Measurements from ENCODE around the gene ERICH3.

Gene ERICH3

DNA sequence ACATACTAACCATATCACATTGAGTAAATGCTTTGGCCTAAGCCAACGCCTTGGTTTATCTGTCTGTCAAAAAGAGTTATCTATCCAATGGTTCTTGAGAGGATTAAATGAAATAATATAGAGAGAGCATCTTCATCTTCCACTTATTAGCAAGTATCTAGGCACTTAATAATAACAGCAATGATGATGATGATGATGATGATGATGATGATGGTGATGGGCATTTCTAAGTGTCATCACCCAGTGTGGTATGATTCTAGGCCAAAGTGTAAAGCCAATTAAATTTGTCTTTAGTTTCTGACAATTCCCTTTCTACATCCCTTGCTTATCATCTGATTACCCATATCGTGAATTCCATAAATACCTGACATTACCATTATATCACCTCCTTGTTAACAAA is 95.5 kb downstream of the ERICH3 start:
- Histone ChIP-seq H3K27ac (ENCODE audit: low read depth, low read length) (no peak overlapping the region), H3K4me3 (ENCODE audit: low read length) (no peak overlapping the region), H3K4me1 (ENCODE audit: control insufficient read depth, insufficient read depth, low read length) (no peaks in the 10 kb centered on the region), H3K27me3 (ENCODE audit: control insufficient read depth, insufficient read depth, low read length) (no peaks in the 10 kb centered on the region), H3K36me3 (ENCODE audit: control insufficient read depth, insufficient read depth, low read length) (no peaks in the 10 kb centered on the region), H3K9ac (ENCODE audit: low read length) (no peak overlapping the region)

DNA sequence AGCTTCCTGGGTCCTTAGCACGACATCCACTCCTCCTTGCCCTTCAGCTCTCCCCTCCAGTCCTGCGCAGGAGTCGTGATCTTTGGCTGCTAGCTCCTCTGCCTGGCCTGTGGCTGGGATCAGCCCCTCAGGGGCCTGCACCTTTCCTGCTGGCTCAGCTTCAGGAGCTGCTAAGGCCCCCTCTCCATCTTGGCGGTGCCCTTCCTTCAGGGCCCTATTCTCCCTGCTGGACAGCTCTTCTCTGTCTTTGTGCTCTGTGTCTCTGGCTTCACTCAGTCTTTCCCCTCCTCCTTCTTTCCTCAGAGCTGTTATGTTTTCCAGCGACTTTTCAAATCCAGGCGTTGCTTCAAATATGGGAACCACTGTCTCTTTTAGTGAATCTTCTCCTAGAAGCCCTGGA is 101.7 kb downstream of the ERICH3 start:
- Histone ChIP-seq H3K36me3 (ENCODE audit: control insufficient read depth, insufficient read depth, low read length) (no peaks in the 10 kb centered on the region), H3K9ac (ENCODE audit: low read length) (no peak overlapping the region), H3K27me3 (ENCODE audit: control insufficient read depth, insufficient read depth, low read length) (no peaks in the 10 kb centered on the region), H3K4me1 (ENCODE audit: control insufficient read depth, insufficient read depth, low read length) (no peaks in the 10 kb centered on the region), H3K27ac (ENCODE audit: low read depth, low read length) (no peak overlapping the region), H3K4me3 (ENCODE audit: low read length) (no peak overlapping the region)

DNA sequence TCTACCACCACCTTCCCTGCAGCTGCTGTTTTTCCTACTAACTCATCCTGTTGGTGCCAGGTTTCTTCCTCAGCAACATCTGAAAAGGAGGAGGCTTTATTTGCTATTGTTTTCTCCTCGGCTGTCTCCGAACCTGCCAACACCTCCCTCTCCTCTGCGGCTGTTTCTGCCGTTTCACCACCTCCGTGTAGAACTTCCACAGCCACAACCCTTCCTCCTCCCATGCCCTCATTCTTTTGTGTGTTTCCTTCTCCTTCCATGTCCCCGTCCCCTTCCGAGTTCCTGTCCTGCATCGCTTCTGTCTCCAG is 102.1 kb downstream of the ERICH3 start:
- Histone ChIP-seq H3K27ac (ENCODE audit: low read depth, low read length) (no peak overlapping the region), H3K4me3 (ENCODE audit: low read length) (no peak overlapping the region), H3K9ac (ENCODE audit: low read length) (no peak overlapping the region), H3K36me3 (ENCODE audit: control insufficient read depth, insufficient read depth, low read length) (no peaks in the 10 kb centered on the region), H3K4me1 (ENCODE audit: control insufficient read depth, insufficient read depth, low read length) (no peaks in the 10 kb centered on the region), H3K27me3 (ENCODE audit: control insufficient read depth, insufficient read depth, low read length) (no peaks in the 10 kb centered on the region)

DNA sequence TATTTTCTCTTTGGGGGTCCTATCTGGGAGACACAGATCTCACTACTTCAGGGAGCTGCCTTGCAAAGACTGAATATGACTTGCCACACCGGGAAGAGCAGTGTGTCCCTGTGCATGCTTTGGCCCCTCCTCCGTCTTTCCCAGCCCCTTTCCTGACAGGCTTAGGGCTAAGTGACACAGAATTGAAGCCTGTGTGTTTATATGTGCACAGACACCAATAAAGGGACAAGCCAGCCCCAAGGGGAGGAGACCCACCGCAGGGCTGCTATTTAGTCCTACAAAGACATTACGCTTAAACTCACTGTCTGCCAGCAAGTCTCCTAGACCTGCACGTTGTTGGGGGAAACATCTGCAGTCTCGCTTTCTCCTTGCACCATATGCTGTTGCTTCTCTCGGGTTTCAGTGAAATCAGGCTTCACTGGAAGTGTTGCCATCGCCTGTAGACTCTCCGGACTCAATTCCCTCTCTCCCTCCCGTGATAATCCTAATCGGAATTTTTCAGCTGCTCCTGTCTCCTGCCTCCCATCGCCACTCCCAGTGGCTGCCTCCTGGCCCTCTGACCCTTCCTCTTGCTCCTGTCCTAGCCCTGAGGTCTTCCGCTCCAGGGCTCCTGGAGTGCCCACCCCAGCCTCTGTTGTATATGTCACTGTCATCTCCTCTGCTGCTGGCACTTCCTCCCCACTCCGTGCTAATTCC is 102.6 kb downstream of the ERICH3 start:
- Histone ChIP-seq H3K9ac (ENCODE audit: low read length) (no peak overlapping the region), H3K4me1 (ENCODE audit: control insufficient read depth, insufficient read depth, low read length) (no peaks in the 10 kb centered on the region), H3K4me3 (ENCODE audit: low read length) (no peak overlapping the region), H3K27ac (ENCODE audit: low read depth, low read length) (no peak overlapping the region), H3K36me3 (ENCODE audit: control insufficient read depth, insufficient read depth, low read length) (no peaks in the 10 kb centered on the region), H3K27me3 (ENCODE audit: control insufficient read depth, insufficient read depth, low read length) (no peaks in the 10 kb centered on the region)

DNA sequence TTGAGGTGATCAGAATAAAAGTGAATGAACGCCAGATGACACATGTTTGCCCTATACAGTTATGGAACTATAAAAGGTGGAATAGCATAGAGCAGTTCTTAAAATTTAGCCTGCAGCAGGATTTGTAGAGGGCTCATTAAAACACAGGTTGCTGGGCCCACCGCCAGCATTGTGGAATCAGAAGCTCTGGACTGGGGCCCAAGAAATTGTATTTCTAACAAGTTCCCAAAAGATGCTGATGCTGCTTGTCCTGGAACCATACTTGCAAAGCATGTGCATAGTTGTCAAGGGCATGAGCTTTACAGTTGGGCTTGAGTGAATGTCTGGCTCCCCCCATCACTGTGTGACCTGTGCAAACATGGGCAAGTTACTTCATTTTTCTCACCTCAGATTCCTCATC is 123.7 kb downstream of the ERICH3 start:
- Histone ChIP-seq H3K27ac (ENCODE audit: low read depth, low read length) (no peak overlapping the region), H3K9ac (ENCODE audit: low read length) (no peak overlapping the region), H3K27me3 (ENCODE audit: control insufficient read depth, insufficient read depth, low read length) (no peaks in the 10 kb centered on the region), H3K4me1 (ENCODE audit: control insufficient read depth, insufficient read depth, low read length) (no peaks in the 10 kb centered on the region), H3K36me3 (ENCODE audit: control insufficient read depth, insufficient read depth, low read length) (no peaks in the 10 kb centered on the region), H3K4me3 (ENCODE audit: low read length) (no peak overlapping the region)

DNA sequence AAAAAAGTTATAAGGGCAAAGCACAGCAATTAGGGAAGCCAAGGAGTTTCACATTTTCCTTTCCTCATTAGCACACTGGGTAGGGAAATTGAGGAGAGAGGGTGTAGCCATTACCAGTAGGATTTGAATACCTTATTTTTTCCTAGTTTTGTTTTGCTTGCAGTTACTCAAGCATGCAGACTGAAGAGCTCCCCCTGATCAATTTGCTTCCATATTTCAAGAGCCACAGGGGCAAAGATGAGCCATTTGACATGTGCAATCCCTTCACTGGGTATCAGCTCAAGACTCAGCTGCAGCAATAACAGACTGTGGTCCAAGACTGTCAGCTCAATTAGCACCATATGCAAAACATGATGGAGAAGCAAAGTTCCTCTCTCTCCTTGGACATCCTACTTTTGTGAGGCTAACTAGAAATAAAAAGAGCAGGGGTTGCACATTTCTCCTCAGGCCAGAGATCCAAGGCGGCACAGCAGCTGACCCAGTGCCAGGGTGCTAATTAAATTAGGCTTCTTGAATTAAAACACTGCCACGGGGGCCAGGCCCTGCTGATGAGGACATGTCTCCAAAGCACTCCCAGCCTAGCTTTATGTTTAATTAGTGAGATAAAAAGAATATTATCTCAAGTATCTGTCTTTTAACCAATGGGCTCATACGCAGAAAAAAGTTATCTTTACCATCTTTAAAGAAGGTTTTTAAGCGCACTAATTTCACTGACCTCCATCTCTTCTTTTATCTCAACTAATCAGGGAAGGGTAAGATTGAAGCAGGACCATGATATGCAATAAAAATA is 124.4 kb downstream of the ERICH3 start:
- Histone ChIP-seq H3K27me3 (ENCODE audit: control insufficient read depth, insufficient read depth, low read length) (no peaks in the 10 kb centered on the region), H3K27ac (ENCODE audit: low read depth, low read length) (no peak overlapping the region), H3K4me1 (ENCODE audit: control insufficient read depth, insufficient read depth, low read length) (no peaks in the 10 kb centered on the region), H3K4me3 (ENCODE audit: low read length) (no peak overlapping the region), H3K9ac (ENCODE audit: low read length) (no peak overlapping the region), H3K36me3 (ENCODE audit: control insufficient read depth, insufficient read depth, low read length) (no peaks in the 10 kb centered on the region)

DNA sequence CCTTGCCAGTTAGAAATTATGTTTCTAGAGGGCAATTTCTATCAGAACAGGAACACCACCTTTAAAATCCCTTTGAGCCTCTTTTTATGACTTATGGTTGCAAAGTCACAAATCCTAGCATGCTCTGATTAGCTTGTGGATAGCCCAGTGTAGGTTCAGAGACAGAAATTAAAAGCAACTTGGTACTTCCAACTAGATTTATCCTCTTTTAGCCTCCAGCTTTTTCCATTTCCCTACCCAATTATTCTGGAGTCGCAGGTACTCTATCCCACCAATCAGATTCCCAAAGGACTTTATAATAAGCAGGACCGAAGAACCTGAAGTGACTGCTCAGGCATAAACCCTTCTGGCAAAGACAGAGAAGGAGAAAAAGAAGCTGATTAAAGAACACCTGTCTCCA is 127.8 kb downstream of the ERICH3 start:
- Histone ChIP-seq H3K9ac (ENCODE audit: low read length) (no peak overlapping the region), H3K4me3 (ENCODE audit: low read length) (no peak overlapping the region), H3K27me3 (ENCODE audit: control insufficient read depth, insufficient read depth, low read length) (no peaks in the 10 kb centered on the region), H3K4me1 (ENCODE audit: control insufficient read depth, insufficient read depth, low read length) (no peaks in the 10 kb centered on the region), H3K36me3 (ENCODE audit: control insufficient read depth, insufficient read depth, low read length) (no peaks in the 10 kb centered on the region), H3K27ac (ENCODE audit: low read depth, low read length) (no peak overlapping the region)

DNA sequence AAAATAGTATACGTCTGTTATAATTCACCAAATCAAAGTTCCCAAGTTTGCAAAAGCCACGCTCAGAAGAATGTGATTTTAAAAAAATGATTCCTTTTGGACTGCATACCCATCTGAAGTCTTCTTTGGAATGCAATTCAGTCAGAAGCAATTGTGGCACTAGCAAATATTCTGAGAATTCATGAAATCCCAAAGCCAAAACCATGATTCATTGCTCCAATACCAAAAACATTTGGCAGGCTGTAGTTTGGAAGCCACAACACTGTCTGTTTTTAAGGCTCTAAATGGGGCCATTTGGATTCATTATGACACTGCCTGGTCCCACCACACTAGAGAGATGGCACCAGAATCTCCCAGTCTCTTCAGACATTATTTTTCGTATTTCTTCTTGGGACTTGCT is 139.4 kb downstream of the ERICH3 start:
- no peaks in the 10 kb centered on the region for H3K27me3 ChIP-seq (ENCODE audit: control insufficient read depth, insufficient read depth, low read length)
- no peaks in the 10 kb centered on the region for H3K4me1 ChIP-seq (ENCODE audit: control insufficient read depth, insufficient read depth, low read length)
- H3K36me3 ChIP-seq (ENCODE audit: control insufficient read depth, insufficient read depth, low read length) = no peaks in the 10 kb centered on the region
- no peak overlapping the region for H3K4me3 ChIP-seq (ENCODE audit: low read length)
- no peak overlapping the region for H3K27ac ChIP-seq (ENCODE audit: low read depth, low read length)
- H3K9ac ChIP-seq (ENCODE audit: low read length) = no peak overlapping the region

DNA sequence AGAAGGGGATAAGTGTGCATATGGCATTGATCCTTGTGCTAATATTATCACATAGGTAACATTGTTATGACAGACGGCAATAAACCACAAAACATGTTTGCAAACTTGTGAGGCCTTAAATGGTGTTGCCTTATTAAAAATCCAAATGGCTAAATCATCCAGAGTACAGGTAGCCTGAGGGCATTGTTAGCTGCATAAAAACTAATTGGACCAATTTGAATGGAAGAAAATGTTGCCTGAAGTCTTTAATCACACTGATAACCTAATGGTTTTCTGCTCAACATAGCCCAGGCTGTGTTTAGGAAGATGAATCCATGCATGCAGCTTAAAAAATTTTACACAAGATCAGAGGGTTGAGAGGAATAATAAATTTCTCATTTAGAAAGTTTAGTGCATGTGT is 141.8 kb downstream of the ERICH3 start:
- H3K4me1 ChIP-seq (ENCODE audit: control insufficient read depth, insufficient read depth, low read length) = no peaks in the 10 kb centered on the region
- no peak overlapping the region for H3K27ac ChIP-seq (ENCODE audit: low read depth, low read length)

DNA sequence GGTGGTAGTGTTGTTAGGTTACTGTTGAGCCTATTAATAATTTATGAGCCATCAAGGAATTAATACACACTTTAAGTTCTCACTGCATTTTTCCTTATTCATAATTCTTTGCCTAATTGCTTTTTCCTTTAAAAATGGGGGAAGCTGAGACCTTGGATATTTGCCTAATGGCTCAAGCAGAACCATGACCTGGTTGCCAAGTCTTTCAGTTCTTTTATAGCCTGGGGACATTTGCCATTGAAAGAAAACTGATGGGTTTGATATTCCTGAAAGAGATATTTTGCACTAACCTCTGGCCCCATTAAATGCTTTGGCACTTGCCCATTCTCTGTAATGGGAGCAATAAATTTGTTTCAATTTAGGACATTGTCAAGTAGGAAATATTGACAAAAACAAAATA is 142.7 kb downstream of the ERICH3 start:
- Histone ChIP-seq H3K4me3 (ENCODE audit: low read length) (no peak overlapping the region), H3K27me3 (ENCODE audit: control insufficient read depth, insufficient read depth, low read length) (no peaks in the 10 kb centered on the region), H3K36me3 (ENCODE audit: control insufficient read depth, insufficient read depth, low read length) (no peaks in the 10 kb centered on the region), H3K9ac (ENCODE audit: low read length) (no peak overlapping the region), H3K4me1 (ENCODE audit: control insufficient read depth, insufficient read depth, low read length) (no peaks in the 10 kb centered on the region), H3K27ac (ENCODE audit: low read depth, low read length) (no peak overlapping the region)

More for the DNA sequence above, 141.8 kb downstream of the ERICH3 start:
- no peaks in the 10 kb centered on the region for H3K27me3 ChIP-seq (ENCODE audit: control insufficient read depth, insufficient read depth, low read length)
- no peaks in the 10 kb centered on the region for H3K36me3 ChIP-seq (ENCODE audit: control insufficient read depth, insufficient read depth, low read length)
- no peak overlapping the region for H3K4me3 ChIP-seq (ENCODE audit: low read length)
- H3K9ac ChIP-seq (ENCODE audit: low read length) = no peak overlapping the region

DNA sequence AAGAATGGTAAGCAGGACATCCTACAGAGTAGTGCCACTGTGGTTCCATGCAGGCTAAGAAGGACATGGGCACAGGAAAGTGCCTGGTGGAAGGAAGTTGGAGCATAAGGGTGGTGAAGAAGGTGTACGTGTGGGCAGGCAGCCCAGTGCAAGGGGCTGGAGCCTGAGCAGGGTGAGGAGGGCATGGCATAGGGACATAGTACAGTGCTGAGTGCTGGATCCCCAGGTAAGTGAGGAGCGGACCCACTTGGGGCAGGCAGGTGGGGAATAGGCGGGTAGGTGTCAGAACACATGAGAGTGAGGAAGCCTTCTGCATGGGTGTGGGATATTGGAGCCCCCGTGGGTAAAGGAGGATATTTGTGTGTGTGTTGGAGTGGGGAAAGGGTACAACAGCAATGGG is 145.5 kb downstream of the ERICH3 start:
- H3K27me3 ChIP-seq (ENCODE audit: control insufficient read depth, insufficient read depth, low read length) = no peaks in the 10 kb centered on the region
- H3K27ac ChIP-seq (ENCODE audit: low read depth, low read length) = no peak overlapping the region
- H3K9ac ChIP-seq (ENCODE audit: low read length) = no peak overlapping the region
- no peak overlapping the region for H3K4me3 ChIP-seq (ENCODE audit: low read length)
- H3K4me1 ChIP-seq (ENCODE audit: control insufficient read depth, insufficient read depth, low read length) = no peaks in the 10 kb centered on the region
- no peaks in the 10 kb centered on the region for H3K36me3 ChIP-seq (ENCODE audit: control insufficient read depth, insufficient read depth, low read length)

DNA sequence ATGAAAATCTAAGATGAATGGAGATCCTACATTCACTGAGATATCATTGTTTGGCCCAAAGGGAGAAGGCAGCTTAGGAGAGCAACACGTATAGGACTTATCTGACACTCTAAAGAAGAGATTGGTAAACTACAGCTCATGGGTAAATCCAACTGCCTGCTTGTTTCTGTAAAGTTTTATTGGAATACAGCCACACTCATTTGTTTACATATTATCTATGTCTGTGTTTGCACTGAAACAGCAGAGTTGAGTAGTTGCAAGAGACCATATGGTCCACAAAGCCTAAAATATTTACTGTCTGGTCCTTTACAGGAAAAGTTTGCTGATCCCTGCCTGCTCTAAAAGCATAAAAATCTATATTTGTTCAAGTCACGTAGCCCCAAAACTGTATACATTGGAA is 146.9 kb downstream of the ERICH3 start:
- H3K27ac ChIP-seq (ENCODE audit: low read depth, low read length) = no peak overlapping the region
- H3K4me3 ChIP-seq (ENCODE audit: low read length) = no peak overlapping the region
- no peaks in the 10 kb centered on the region for H3K27me3 ChIP-seq (ENCODE audit: control insufficient read depth, insufficient read depth, low read length)
- H3K9ac ChIP-seq (ENCODE audit: low read length) = no peak overlapping the region
- no peaks in the 10 kb centered on the region for H3K36me3 ChIP-seq (ENCODE audit: control insufficient read depth, insufficient read depth, low read length)
- H3K4me1 ChIP-seq (ENCODE audit: control insufficient read depth, insufficient read depth, low read length) = no peaks in the 10 kb centered on the region

DNA sequence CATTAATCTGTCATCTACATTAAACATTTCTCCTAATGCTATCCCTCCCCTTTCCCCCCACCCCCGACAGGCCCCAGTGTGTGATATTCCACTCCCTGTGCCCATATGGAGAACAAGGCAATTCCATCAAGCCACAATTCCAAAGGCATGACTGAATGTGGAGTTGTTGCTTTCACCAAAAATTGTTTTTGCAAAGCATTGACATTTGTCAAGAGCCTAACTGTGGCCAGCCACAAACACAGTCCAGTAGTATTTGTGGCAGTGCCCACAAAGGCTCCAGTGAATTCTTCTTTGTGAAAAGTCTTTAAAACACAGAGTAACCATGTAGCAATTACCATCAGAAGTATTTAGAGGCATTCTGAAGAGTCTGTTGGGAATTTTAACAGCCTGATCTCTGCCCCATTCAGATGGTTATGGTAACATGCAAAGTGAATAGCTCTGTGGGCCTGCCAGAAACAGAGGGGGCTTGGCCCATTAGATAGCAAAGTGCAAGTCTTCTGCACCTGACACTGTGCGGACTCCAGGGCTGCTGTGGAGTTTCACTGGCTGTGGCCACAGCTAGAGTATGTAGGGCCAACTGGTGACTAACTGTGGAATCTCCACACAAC is 149.6 kb downstream of the ERICH3 start:
- H3K9ac ChIP-seq (ENCODE audit: low read length) = no peak overlapping the region
- no peaks in the 10 kb centered on the region for H3K36me3 ChIP-seq (ENCODE audit: control insufficient read depth, insufficient read depth, low read length)
- H3K27me3 ChIP-seq (ENCODE audit: control insufficient read depth, insufficient read depth, low read length) = no peaks in the 10 kb centered on the region
- no peak overlapping the region for H3K27ac ChIP-seq (ENCODE audit: low read depth, low read length)
- H3K4me1 ChIP-seq (ENCODE audit: control insufficient read depth, insufficient read depth, low read length) = no peaks in the 10 kb centered on the region
- H3K4me3 ChIP-seq (ENCODE audit: low read length) = no peak overlapping the region

Data from rectal smooth muscle tissue (tissue), 1 donor.